ENCODE data around the gene MYOD1. TPM values are rescaled to one million over a fixed set of nuclear protein-coding genes. Genes with fewer than 3 reads are reported as not detected.

Gene MYOD1
- total RNA-seq = not detected

GRCh38 chr11:17719028-17719937 lies at the start of gene MYOD1:
MYOD1 (plus strand) TSS chr11:17719571; CDS start chr11:17719783, 212 bp downstream.
- DNase-seq = no peak

- no peak for DNase-seq
Observed at GRCh38 chr11:17672469-17672868, 46.9 kb upstream of the MYOD1 start.

- DNase-seq = no peak
Observed at GRCh38 chr11:17673951-17674350, 45.4 kb upstream of the MYOD1 start.

GRCh38 chr11:17682848-17683247 lies 36.5 kb upstream of the MYOD1 start:
- DNase-seq = no peak

- DNase-seq = no peak
Observed at GRCh38 chr11:17683377-17684161, 35.8 kb upstream of the MYOD1 start.

GRCh38 chr11:17684550-17684949 lies 34.8 kb upstream of the MYOD1 start:
- DNase-seq = no peak

GRCh38 chr11:17686231-17686980 lies 33.0 kb upstream of the MYOD1 start:
- DNase-seq = no peak

GRCh38 chr11:17687946-17688670 lies 31.3 kb upstream of the MYOD1 start:
- DNase-seq = no peak

GRCh38 chr11:17691550-17691949 lies 27.8 kb upstream of the MYOD1 start:
- DNase-seq = no peak

- no peak for DNase-seq
Observed at GRCh38 chr11:17691976-17692375, 27.4 kb upstream of the MYOD1 start.

- DNase-seq = no peak
Observed at GRCh38 chr11:17692931-17693330, 26.4 kb upstream of the MYOD1 start.

GRCh38 chr11:17693531-17693930 lies 25.8 kb upstream of the MYOD1 start:
- DNase-seq = no peak

GRCh38 chr11:17694494-17695110 lies 24.8 kb upstream of the MYOD1 start:
- DNase-seq = no peak

- DNase-seq = no peak
Observed at GRCh38 chr11:17695454-17696441, 23.6 kb upstream of the MYOD1 start.

GRCh38 chr11:17696741-17697140 lies 22.6 kb upstream of the MYOD1 start:
- DNase-seq = no peak

- DNase-seq = no peak
Observed at GRCh38 chr11:17697175-17697949, 22.0 kb upstream of the MYOD1 start.

- DNase-seq = no peak
Observed at GRCh38 chr11:17699147-17700114, 19.9 kb upstream of the MYOD1 start.

- no peak for DNase-seq
Observed at GRCh38 chr11:17700991-17701390, 18.4 kb upstream of the MYOD1 start.

- no peak for DNase-seq
Observed at GRCh38 chr11:17702876-17703275, 16.5 kb upstream of the MYOD1 start.
